Neural crest cell (in vitro differentiated cells): Measurements from ENCODE around the gene TJP3. TPM values are rescaled to one million over a fixed set of nuclear protein-coding genes. Genes with fewer than 3 reads are reported as not detected.

Experiments
- DNase-seq: peaks from one replicate; pipeline ENCODE4 v3.0.0; 2021; ENCODE audit warnings: low read depth, mixed read lengths, low spot score
- H3K27ac Mint-ChIP-seq: one replicate; pipeline ENCODE4 v1.8.0; 2021; ENCODE audit warnings: mild to moderate bottlenecking, mixed read lengths; ENCODE audit not compliant: unreplicated experiment
- H3K27me3 Mint-ChIP-seq: 2 replicates; pipeline ENCODE4 v1.8.0; 2021; ENCODE audit warnings: low read depth, mild to moderate bottlenecking, mixed read lengths
- H3K36me3 Mint-ChIP-seq: 2 replicates; pipeline ENCODE4 v1.8.0; 2021; ENCODE audit warnings: low read depth, mild to moderate bottlenecking, mixed read lengths
- H3K4me1 Mint-ChIP-seq: 2 replicates; pipeline ENCODE4 v1.8.0; 2021; ENCODE audit warnings: mixed read lengths
- H3K4me3 Mint-ChIP-seq: one replicate; pipeline ENCODE4 v1.8.0; 2021; ENCODE audit warnings: mild to moderate bottlenecking, mixed read lengths
- H3K9me3 Mint-ChIP-seq: 2 replicates; pipeline ENCODE4 v1.8.0; 2021; ENCODE audit warnings: mixed read lengths
- CTCF ChIP-seq: fragments of 200-600 bp; sonication (generic); conservative IDR thresholded peaks from 2 replicates; pipeline ENCODE4 v1.5.0; 2021; ENCODE audit warnings: antibody characterized with exemption, mild to moderate bottlenecking
- total RNA-seq: library from RNA; stranded (reverse); gene quantifications from 2 replicates; pipeline ENCODE4 v1.2.1, GENCODE V29; 2021

Gene TJP3
- total RNA-seq, 1 donor from 2014 or later = not detected

- Mint-ChIP-seq H3K4me3 (no peak overlapping the region), H3K27me3 (peaks cover 24% of the 10 kb centered on the region), H3K27ac (no peak overlapping the region), H3K36me3 (no peaks in the 10 kb centered on the region), H3K4me1 (no peaks in the 10 kb centered on the region), H3K9me3 (peaks cover 8% of the 10 kb centered on the region)
- DNase-seq = no peak
- no peak for TF ChIP-seq CTCF
These were observed 70.9 kb downstream of the TJP3 start for GRCh38 chr19:3778899-3779723.

- Mint-ChIP-seq H3K9me3 (peaks cover 8% of the 10 kb centered on the region), H3K36me3 (no peaks in the 10 kb centered on the region), H3K4me3 (no peak overlapping the region), H3K27ac (no peak overlapping the region), H3K27me3 (peaks cover 41% of the 10 kb centered on the region), H3K4me1 (no peaks in the 10 kb centered on the region)
- TF ChIP-seq CTCF = no peak
- no peak for DNase-seq
These were observed 72.7 kb downstream of the TJP3 start for GRCh38 chr19:3780786-3781304.

- Mint-ChIP-seq H3K27me3 (peaks cover 43% of the 10 kb centered on the region), H3K9me3 (peaks cover 8% of the 10 kb centered on the region), H3K36me3 (no peaks in the 10 kb centered on the region), H3K27ac (no peak overlapping the region), H3K4me1 (no peaks in the 10 kb centered on the region), H3K4me3 (no peak overlapping the region)
- TF ChIP-seq CTCF = no peak
- DNase-seq = no peak
These were observed 73.4 kb downstream of the TJP3 start for GRCh38 chr19:3781603-3782002.

- Mint-ChIP-seq H3K27ac (no peak overlapping the region), H3K27me3 (peaks cover 51% of the 10 kb centered on the region), H3K36me3 (no peaks in the 10 kb centered on the region), H3K4me3 (no peak overlapping the region), H3K9me3 (peaks cover 8% of the 10 kb centered on the region), H3K4me1 (no peaks in the 10 kb centered on the region)
- DNase-seq = no peak
- no peak for TF ChIP-seq CTCF
These were observed 74.1 kb downstream of the TJP3 start for GRCh38 chr19:3782330-3782729.

GRCh38 chr19:3782903-3783302 lies 74.7 kb downstream of the TJP3 start:
- no peaks in the 10 kb centered on the region for H3K36me3 Mint-ChIP-seq
- peaks cover 8% of the 10 kb centered on the region for H3K9me3 Mint-ChIP-seq
- no peak overlapping the region for H3K27ac Mint-ChIP-seq
- H3K4me3 Mint-ChIP-seq = no peak overlapping the region
- peaks cover 55% of the 10 kb centered on the region for H3K27me3 Mint-ChIP-seq
- no peak for DNase-seq
- no peak for TF ChIP-seq CTCF
- no peaks in the 10 kb centered on the region for H3K4me1 Mint-ChIP-seq
